ENCODE measurements around the gene KRTAP2-2.

- TF ChIP-seq, protein P1, sequence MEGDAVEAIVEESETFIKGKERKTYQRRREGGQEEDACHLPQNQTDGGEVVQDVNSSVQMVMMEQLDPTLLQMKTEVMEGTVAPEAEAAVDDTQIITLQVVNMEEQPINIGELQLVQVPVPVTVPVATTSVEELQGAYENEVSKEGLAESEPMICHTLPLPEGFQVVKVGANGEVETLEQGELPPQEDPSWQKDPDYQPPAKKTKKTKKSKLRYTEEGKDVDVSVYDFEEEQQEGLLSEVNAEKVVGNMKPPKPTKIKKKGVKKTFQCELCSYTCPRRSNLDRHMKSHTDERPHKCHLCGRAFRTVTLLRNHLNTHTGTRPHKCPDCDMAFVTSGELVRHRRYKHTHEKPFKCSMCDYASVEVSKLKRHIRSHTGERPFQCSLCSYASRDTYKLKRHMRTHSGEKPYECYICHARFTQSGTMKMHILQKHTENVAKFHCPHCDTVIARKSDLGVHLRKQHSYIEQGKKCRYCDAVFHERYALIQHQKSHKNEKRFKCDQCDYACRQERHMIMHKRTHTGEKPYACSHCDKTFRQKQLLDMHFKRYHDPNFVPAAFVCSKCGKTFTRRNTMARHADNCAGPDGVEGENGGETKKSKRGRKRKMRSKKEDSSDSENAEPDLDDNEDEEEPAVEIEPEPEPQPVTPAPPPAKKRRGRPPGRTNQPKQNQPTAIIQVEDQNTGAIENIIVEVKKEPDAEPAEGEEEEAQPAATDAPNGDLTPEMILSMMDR (conservative IDR thresholded peaks at IDR 0.05 in 1 of 2, IDR thresholded peaks at IDR 0.05 in 1 of 2; ENCODE audit: low read depth in 1 of 2, low read length in 2 of 2): no peak
- no peak for TF ChIP-seq EZH2 (IDR thresholded peaks at IDR 0.05; ENCODE audit: low read length, missing control alignments)
These were observed 3.7 kb upstream of the KRTAP2-2 start for GRCh38 chr17:41058741-41059140.
